A204.1 (cell line): ENCODE data around the gene MRPL36.

ENCODE experiments used
- FAIRE-seq: peaks from 2 replicates; lab custom pipeline; 2012; peaks lifted over from hg19 to GRCh38; lab: Jason Lieb, UNC

Gene MRPL36

GRCh38 chr5:1781726-1782384, 17.8 kb downstream of the MRPL36 start:
- FAIRE-seq = no peak

- no peak for FAIRE-seq
These were observed 18.5 kb downstream of the MRPL36 start for GRCh38 chr5:1781107-1781506.

- FAIRE-seq = no peak
These were observed 19.1 kb downstream of the MRPL36 start for GRCh38 chr5:1780614-1780930.

DNA sequence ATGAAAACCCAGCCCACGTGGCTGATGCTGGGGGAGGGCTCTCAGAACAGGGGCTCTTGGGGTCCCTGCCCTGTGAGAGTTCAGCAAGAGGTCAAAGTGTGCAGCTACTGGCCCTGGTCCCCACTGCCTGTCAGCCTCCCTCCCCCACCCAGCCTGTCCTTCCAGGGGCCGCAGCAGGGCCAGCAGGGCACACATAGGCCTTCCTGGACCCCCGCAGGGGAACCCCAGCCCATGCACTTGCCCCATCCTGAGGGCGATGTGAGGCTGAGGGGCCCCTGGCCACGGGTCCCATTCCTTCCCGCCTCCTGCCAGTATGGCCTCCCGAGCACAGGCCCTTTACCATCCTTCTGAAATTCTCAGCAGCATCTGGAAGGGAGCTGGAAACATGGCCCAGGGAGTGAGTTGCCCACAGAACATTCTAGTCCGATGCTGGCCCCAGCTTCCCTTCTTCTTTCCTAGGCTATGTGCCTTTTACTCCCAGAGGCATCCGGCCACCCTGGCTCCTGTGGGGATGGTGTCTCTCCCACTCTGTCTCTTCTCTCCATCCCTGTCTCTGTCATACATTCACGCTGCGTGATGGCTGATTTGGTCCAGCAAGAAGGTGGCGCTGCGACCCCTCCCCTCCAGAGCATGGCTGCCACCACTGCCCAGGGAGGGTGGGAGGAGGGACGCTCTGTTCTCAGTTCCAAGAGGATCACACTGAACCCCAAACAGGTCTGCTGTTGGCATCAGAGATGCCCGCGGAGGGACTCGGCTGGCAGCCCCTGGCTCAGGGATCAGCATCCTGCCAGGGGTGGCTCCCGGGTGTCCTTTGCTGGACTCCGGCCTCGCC, 19.6 kb downstream of the MRPL36 start:
- no peak for FAIRE-seq

DNA sequence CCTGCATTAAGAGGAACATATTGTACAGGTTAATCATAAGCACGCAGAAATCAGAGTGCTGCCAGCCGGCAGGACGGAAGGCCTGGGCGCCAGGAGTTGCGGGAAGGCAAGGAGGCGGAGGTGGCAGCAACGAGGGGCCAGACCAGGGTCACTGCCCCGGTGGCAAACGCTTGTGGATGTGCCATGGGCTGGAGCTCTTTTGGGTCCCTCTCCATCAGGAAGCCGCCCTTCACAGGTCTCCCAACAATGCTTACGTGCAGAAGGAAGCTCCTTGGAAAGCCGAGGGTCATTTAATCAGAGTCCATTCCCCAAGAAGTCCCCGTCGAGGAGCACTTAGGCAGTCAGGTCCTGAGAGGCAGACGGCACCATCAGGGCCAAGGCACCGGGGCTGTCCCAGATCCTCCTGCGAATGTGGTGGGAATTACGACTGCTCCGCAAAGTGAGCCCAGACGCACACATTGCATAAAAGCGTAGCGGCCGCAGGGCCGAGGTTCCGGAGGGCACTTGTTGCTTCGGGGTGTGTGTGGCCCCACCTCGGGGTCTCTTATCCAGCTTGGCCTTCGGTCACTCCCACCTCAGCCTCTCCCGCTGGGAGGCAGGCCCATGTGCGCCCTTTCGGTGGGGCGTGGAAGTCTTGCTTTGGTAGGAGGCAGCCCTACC, 20.5 kb downstream of the MRPL36 start:
- FAIRE-seq = no peak

DNA sequence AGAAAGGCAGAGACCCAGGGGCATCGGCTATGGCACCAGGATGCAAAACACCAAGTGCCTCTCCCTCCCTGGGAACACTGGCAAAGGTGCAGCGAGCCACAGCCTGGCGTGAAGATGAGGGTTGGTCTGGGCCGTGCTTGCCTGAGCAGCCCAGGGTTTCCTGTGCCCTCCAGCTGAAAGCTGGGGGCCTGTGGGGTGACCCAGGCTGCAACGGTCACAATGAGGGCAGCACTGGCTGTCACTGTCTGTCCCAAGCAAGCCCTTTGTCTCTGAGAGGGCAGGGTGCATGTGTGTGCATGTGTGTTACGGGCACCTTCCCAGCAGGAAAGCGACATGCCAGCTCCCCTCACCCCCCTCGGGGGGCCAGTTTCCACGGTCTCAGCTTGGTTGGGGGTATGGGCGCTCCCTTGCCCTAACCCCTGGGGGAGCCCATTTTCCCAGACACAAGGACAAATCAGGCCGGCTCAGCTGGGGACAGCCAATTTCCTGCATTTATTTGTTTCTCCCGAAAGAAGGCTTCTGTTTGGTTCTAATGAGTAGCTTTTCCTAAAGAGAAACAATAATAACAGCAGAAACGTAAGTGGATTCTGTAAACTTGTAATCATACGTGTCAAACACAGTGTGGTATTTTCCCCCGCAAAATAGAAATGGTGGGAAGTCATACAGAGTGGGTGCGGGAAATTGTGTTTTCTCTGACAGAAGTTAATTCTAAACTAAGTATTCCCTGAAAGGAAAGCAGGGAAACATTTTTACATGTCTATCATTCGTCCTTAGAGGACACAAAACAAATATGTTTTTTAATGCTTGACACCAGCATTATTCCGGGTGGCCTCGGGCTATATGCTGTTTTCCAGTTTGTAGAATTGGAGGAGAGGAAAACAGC, 21.3 kb downstream of the MRPL36 start:
- no peak for FAIRE-seq

- FAIRE-seq = no peak
These were observed 22.1 kb downstream of the MRPL36 start for GRCh38 chr5:1777281-1778137.

DNA sequence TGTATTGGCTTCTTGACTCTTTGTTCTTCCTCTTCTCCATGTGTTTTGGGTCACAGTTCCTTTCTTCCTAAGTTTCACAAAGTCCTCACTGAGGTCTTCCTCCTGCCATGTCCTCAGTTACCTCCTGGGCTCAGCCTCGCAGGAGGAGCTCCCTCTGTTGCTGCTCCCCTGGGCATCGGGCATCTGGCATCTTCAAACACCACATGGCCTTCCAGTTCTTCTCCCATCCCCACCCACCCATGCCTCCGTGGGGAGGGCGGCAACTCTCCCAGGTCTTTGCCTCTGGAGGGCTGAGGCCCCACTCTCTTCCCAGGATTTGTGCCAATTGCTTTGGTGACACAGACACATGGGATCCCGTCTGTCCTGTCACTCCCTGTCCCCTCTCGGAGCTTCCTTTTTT, 22.8 kb downstream of the MRPL36 start:
- no peak for FAIRE-seq

DNA sequence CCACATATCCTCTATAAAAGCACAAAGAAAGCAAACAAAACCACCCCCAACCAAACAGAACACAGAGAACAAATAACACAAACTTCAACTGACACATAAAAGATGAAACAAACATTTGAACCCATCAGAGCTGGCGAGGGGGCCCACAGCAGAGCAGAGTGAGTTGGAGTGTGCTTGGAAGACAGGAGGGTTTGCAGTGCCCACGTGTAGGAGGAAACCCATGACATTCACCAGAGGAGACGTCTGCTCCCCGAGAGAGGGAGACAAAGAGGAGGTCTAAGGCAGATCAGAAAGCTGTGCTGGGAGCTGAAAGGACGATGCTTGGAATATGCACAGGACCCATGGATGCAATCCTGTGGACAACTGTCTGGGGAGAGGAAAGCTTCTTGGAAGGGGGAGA, 27.0 kb downstream of the MRPL36 start:
- no peak for FAIRE-seq

- no peak for FAIRE-seq
These were observed 28.2 kb downstream of the MRPL36 start for GRCh38 chr5:1771149-1772065.

- FAIRE-seq = no peak
These were observed 29.2 kb downstream of the MRPL36 start for GRCh38 chr5:1770443-1770802.

DNA sequence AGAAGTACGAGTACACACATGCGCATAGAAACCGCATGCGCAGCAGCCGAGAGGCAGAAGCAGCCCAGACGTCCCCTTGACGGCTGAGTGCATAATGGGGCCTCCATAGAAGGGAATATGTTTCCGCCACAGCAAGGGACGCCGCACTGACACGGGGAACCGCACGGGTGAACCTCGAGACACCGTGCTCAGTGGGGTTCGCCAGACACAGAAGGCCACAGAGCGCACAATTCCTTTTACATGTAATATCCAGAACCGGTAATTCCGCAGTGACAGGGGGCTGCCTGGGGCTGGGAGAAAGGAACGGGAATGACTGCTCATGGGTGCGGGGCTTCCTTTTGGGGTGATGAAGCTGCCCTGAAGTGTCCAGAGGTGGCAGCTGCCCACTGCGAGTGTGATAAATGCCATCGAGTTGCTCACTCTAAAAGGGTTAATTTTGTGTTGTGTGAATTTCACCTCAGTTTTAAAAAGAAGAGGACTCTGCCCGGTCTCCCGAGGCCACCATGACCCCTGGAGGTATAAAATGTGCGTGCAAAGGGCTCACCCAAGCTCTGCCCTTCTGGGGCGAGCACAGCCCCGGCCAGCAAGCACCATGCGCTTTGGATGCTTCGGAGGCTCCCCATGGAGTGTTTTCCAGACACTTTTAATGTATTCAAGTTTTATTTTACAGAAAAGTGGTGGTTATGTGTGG, 29.7 kb downstream of the MRPL36 start:
- no peak for FAIRE-seq

- no peak for FAIRE-seq
These were observed 30.5 kb downstream of the MRPL36 start for GRCh38 chr5:1769017-1769640.

DNA sequence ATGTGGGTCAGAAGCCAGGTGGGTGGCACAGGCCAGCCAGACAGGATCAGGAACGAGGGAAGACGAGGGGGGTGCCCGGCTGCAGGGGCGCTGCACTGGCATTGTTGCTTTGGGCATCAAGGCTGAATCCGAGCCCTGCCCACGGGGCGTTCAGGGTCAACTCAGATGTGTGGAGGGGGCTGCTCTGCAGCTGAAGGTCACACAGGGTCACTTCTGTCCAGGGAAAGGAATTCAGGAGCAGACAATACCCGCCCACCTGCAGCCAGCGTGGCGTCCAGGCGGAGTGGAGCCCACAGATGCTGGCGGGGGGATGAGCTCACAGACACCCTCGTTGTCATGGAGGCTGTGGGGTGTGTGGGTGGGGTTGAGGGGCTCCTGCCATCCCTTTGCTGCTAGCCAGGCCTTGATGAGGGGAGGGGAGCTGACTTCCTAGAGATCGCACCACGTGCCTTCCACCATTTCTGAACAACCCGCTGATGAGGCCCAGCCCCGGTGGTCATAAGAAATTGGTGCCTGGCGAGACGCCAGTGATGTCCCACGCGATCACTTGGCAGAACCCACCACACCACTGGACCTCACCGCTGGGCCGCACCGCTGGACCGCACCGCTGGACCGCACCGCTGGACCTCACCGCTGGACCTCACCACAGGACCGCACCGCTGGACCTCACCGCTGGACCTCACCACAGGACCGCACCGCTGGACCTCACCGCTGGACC, 31.2 kb downstream of the MRPL36 start:
- no peak for FAIRE-seq

- FAIRE-seq = no peak
These were observed 31.9 kb downstream of the MRPL36 start for GRCh38 chr5:1767524-1768282.

- FAIRE-seq = no peak
These were observed 33.8 kb downstream of the MRPL36 start for GRCh38 chr5:1765880-1766235.

GRCh38 chr5:1765141-1765879, 34.3 kb downstream of the MRPL36 start:
- no peak for FAIRE-seq
